ENCODE measurements around the gene FAM3C. TPM values are rescaled to one million over a fixed set of nuclear protein-coding genes. Genes with fewer than 3 reads are reported as not detected.
"Not testable (repeated sequence)": the region's sequence is repeated elsewhere in the genome, so short reads cannot be mapped to it uniquely, and the experiment has no call there.

The FAM3C gene
- total and polyA plus RNA-seq, 2 donors, result 10.3 to 35.1 TPM

DNA sequence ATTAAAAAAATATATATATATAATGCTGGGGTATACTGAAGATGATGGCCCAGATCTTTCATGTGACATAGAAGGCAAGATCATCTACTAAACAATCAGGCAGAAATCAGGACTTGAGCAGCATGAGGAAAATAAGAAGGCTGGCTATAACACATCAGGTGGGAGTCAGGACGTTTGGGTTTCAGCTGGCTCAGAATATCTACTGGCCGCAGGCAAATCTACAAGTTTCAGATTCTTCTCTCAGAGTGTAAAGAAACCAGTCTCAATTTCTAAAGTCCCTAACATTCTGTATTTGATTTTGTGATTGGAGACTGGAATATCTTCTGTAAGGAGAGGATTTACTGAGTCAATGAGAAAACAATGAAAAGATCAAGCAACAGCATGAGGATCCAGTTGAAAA, 37.7 kb upstream of the FAM3C start:
- Histone ChIP-seq H3K27me3 (ENCODE audit: control insufficient read depth in 2 of 2, insufficient read depth in 1 of 2, low read length in 1 of 2) (no peaks in the 10 kb centered on the region), H3K27ac (ENCODE audit: low read depth in 1 of 2, low read length in 1 of 2) (no peak overlapping the region), H3K9me3 (ENCODE audit: control insufficient read depth in 2 of 2, insufficient read depth in 1 of 2, low read length in 1 of 2) (no peaks in the 10 kb centered on the region), H3K4me3 (ENCODE audit: low read length in 2 of 2) (no peak overlapping the region), H3K36me3 (ENCODE audit: control insufficient read depth in 2 of 2, insufficient read depth in 2 of 2, low read length in 1 of 2) (no peaks in the 10 kb centered on the region), H3K4me1 (ENCODE audit: control insufficient read depth in 2 of 2, insufficient read depth in 2 of 2, low read length in 2 of 2) (peaks cover 0 to 14% of the 10 kb centered on the region in 2 donors)
- DNase-seq (ENCODE audit: low read depth in 6 of 9, low spot score in 9 of 9), result no peak
- whole genome bisulfite sequencing, result 94% methylated on average over 2 of the region's 2 CpGs

- H3K27me3 ChIP-seq (ENCODE audit: control insufficient read depth in 2 of 2, insufficient read depth in 1 of 2, low read length in 1 of 2); H3K27ac ChIP-seq (ENCODE audit: low read depth in 1 of 2, low read length in 1 of 2); H3K36me3 ChIP-seq (ENCODE audit: control insufficient read depth in 2 of 2, insufficient read depth in 2 of 2, low read length in 1 of 2); H3K9me3 ChIP-seq (ENCODE audit: control insufficient read depth in 2 of 2, insufficient read depth in 1 of 2, low read length in 1 of 2); DNase-seq (ENCODE audit: low read depth in 6 of 9, low spot score in 9 of 9); H3K4me1 ChIP-seq (ENCODE audit: control insufficient read depth in 2 of 2, insufficient read depth in 2 of 2, low read length in 2 of 2); H3K4me3 ChIP-seq (ENCODE audit: low read length in 2 of 2): not testable (repeated sequence)
- 96% methylated on average over 4 of the region's 4 CpGs for WGBS
Measured at GRCh38 chr7:121432486-121432885, 36.4 kb upstream of the FAM3C start.

- Histone ChIP-seq H3K4me1 (ENCODE audit: control insufficient read depth in 2 of 2, insufficient read depth in 2 of 2, low read length in 2 of 2) (peaks cover 0 to 2% of the 10 kb centered on the region in 2 donors), H3K4me3 (ENCODE audit: low read length in 2 of 2) (no peak overlapping the region), H3K36me3 (ENCODE audit: control insufficient read depth in 2 of 2, insufficient read depth in 2 of 2, low read length in 1 of 2) (no peaks in the 10 kb centered on the region), H3K27ac (ENCODE audit: low read depth in 1 of 2, low read length in 1 of 2) (no peak overlapping the region), H3K9me3 (ENCODE audit: control insufficient read depth in 2 of 2, insufficient read depth in 1 of 2, low read length in 1 of 2) (no peaks in the 10 kb centered on the region), H3K27me3 (ENCODE audit: control insufficient read depth in 2 of 2, insufficient read depth in 1 of 2, low read length in 1 of 2) (no peaks in the 10 kb centered on the region)
- 93% methylated on average over 2 of the region's 2 CpGs for WGBS
- DNase-seq (ENCODE audit: low read depth in 6 of 9, low spot score in 9 of 9), result no peak
Measured at GRCh38 chr7:121431996-121432395, 35.9 kb upstream of the FAM3C start.

DNA sequence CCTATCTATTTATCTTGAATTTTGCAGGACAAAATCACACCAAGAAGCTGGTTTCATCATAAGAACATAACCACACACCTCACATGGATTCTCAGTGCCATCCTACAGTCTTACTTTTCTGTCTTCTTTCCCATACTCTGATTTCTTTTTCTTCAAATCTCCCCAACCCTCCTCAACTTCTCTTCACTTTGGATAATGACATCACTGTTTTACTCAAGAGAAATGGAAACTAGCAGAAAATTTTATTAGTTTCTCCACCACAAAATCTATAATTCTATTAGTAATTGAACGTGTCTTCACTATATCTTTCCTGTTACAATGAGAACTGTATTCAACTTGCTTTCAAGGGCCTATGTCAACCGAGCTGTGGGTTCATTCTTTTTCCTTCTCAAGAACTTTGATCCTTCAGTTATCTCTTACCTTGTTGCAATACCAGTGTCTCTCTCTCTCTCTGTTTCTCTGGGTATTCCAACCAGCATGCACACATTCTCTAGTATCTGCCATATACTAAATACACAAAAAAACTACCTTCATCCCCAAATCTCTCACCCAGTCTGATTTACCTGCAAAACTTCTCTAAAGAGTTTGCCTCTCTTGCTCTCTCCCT, 35.4 kb upstream of the FAM3C start:
- H3K9me3 ChIP-seq (ENCODE audit: control insufficient read depth in 2 of 2, insufficient read depth in 1 of 2, low read length in 1 of 2), result no peaks in the 10 kb centered on the region
- H3K36me3 ChIP-seq (ENCODE audit: control insufficient read depth in 2 of 2, insufficient read depth in 2 of 2, low read length in 1 of 2), result no peaks in the 10 kb centered on the region
- H3K4me3 ChIP-seq (ENCODE audit: low read length in 2 of 2), result no peak overlapping the region
- no peaks in the 10 kb centered on the region for H3K27me3 ChIP-seq (ENCODE audit: control insufficient read depth in 2 of 2, insufficient read depth in 1 of 2, low read length in 1 of 2)
- DNase-seq (ENCODE audit: low read depth in 6 of 9, low spot score in 9 of 9), result no peak
- no peak overlapping the region for H3K27ac ChIP-seq (ENCODE audit: low read depth in 1 of 2, low read length in 1 of 2)
- H3K4me1 ChIP-seq (ENCODE audit: control insufficient read depth in 2 of 2, insufficient read depth in 2 of 2, low read length in 2 of 2), result peaks cover 0 to 2% of the 10 kb centered on the region in 2 donors
- WGBS, result 98% methylated on average over 2 of the region's 2 CpGs

DNA sequence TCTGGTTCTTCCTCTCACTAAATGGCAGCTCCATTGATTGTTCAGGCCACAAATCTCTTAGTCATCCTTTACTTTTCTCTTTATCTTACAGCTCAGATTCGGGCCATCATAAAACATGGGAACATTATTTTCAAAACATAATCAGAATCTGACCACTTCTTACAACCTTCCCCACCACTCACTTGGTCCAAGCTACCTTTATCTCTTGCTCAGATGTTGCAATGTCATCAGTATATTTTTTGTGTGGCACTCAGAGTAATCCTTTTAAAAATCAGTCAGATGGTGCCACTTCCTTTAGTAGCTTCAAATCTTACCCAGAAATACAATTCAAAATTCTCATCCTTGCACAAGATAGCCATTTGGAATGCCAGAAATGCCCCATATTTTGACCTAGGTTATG, 34.5 kb upstream of the FAM3C start:
- H3K4me1 ChIP-seq (ENCODE audit: control insufficient read depth in 2 of 2, insufficient read depth in 2 of 2, low read length in 2 of 2), result peaks cover 0 to 2% of the 10 kb centered on the region in 2 donors
- WGBS, result 96% methylated on average over 1 of the region's 1 CpG
- no peak overlapping the region for H3K27ac ChIP-seq (ENCODE audit: low read depth in 1 of 2, low read length in 1 of 2)
- no peaks in the 10 kb centered on the region for H3K27me3 ChIP-seq (ENCODE audit: control insufficient read depth in 2 of 2, insufficient read depth in 1 of 2, low read length in 1 of 2)
- H3K36me3 ChIP-seq (ENCODE audit: control insufficient read depth in 2 of 2, insufficient read depth in 2 of 2, low read length in 1 of 2), result no peaks in the 10 kb centered on the region
- no peak overlapping the region for H3K4me3 ChIP-seq (ENCODE audit: low read length in 2 of 2)
- DNase-seq (ENCODE audit: low read depth in 6 of 9, low spot score in 9 of 9), result no peak
- no peaks in the 10 kb centered on the region for H3K9me3 ChIP-seq (ENCODE audit: control insufficient read depth in 2 of 2, insufficient read depth in 1 of 2, low read length in 1 of 2)

DNA sequence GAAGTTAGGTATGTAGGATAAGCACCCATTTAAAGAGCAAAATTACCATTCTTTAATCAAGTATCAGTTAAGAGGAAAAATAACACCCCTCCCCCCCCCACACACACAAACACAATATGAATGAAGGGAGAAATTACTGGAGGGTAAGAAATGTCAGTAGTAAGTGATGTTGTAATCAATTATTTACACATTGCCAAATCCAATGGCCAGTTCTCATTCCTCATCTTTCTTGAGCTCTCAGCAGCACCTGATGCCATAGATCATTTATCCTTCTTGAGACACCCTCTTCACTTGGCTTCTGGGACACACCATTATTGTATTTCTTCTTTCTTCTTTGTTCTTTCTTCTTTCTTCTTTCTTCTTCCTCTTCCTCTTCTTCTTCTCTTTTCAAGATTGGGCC, 33.7 kb upstream of the FAM3C start:
- Histone ChIP-seq H3K9me3 (ENCODE audit: control insufficient read depth in 2 of 2, insufficient read depth in 1 of 2, low read length in 1 of 2) (no peaks in the 10 kb centered on the region), H3K27me3 (ENCODE audit: control insufficient read depth in 2 of 2, insufficient read depth in 1 of 2, low read length in 1 of 2) (no peaks in the 10 kb centered on the region), H3K4me3 (ENCODE audit: low read length in 2 of 2) (no peak overlapping the region), H3K27ac (ENCODE audit: low read depth in 1 of 2, low read length in 1 of 2) (no peak overlapping the region), H3K36me3 (ENCODE audit: control insufficient read depth in 2 of 2, insufficient read depth in 2 of 2, low read length in 1 of 2) (no peaks in the 10 kb centered on the region), H3K4me1 (ENCODE audit: control insufficient read depth in 2 of 2, insufficient read depth in 2 of 2, low read length in 2 of 2) (peaks cover 0 to 2% of the 10 kb centered on the region in 2 donors)
- no peak for DNase-seq (ENCODE audit: low read depth in 6 of 9, low spot score in 9 of 9)

GRCh38 chr7:121428855-121429489, 32.9 kb upstream of the FAM3C start:
- Histone ChIP-seq H3K4me3 (ENCODE audit: low read length in 2 of 2) (no peak overlapping the region), H3K36me3 (ENCODE audit: control insufficient read depth in 2 of 2, insufficient read depth in 2 of 2, low read length in 1 of 2) (no peaks in the 10 kb centered on the region), H3K9me3 (ENCODE audit: control insufficient read depth in 2 of 2, insufficient read depth in 1 of 2, low read length in 1 of 2) (no peaks in the 10 kb centered on the region), H3K27me3 (ENCODE audit: control insufficient read depth in 2 of 2, insufficient read depth in 1 of 2, low read length in 1 of 2) (no peaks in the 10 kb centered on the region), H3K4me1 (ENCODE audit: control insufficient read depth in 2 of 2, insufficient read depth in 2 of 2, low read length in 2 of 2) (peaks cover 0 to 2% of the 10 kb centered on the region in 2 donors), H3K27ac (ENCODE audit: low read depth in 1 of 2, low read length in 1 of 2) (no peak overlapping the region)
- 95% methylated on average over 4 of the region's 4 CpGs for WGBS
- no peak for DNase-seq (ENCODE audit: low read depth in 6 of 9, low spot score in 9 of 9)

DNA sequence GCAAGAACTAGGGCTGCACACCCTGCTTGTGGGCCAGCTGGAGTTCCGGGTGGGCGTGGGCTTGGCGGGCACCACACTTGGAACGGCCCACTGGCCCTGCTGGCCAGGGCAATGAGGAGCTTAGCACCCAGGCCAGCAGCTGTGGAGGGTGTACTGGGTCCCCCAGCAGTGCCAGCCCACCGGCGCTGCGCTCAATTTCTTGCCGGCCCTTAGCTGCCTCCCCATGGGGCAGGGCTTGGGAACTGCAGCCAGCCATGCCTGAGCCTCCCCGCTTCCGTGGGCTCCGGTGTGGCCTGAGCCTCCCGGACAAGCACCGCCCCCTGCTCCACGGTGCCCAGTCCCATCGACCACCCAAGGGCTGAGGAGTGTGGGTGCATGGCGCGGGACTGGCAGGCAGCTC, 25.6 kb upstream of the FAM3C start:
- WGBS, result over 99% methylated on average over 17 of the region's 17 CpGs
- H3K36me3 ChIP-seq (ENCODE audit: control insufficient read depth in 2 of 2, insufficient read depth in 2 of 2, low read length in 1 of 2); H3K9me3 ChIP-seq (ENCODE audit: control insufficient read depth in 2 of 2, insufficient read depth in 1 of 2, low read length in 1 of 2); DNase-seq (ENCODE audit: low read depth in 6 of 9, low spot score in 9 of 9); H3K4me1 ChIP-seq (ENCODE audit: control insufficient read depth in 2 of 2, insufficient read depth in 2 of 2, low read length in 2 of 2); H3K27ac ChIP-seq (ENCODE audit: low read depth in 1 of 2, low read length in 1 of 2); H3K27me3 ChIP-seq (ENCODE audit: control insufficient read depth in 2 of 2, insufficient read depth in 1 of 2, low read length in 1 of 2); H3K4me3 ChIP-seq (ENCODE audit: low read length in 2 of 2): not testable (repeated sequence)

- DNase-seq (ENCODE audit: low read depth in 6 of 9, low spot score in 9 of 9), result no peak
Measured at GRCh38 chr7:121420976-121421375, 24.9 kb upstream of the FAM3C start.

More at GRCh38 chr7:121420976-121421375, 24.9 kb upstream of the FAM3C start:
- Histone ChIP-seq H3K4me3 (ENCODE audit: low read length in 2 of 2) (no peak overlapping the region), H3K27ac (ENCODE audit: low read depth in 1 of 2, low read length in 1 of 2) (no peak overlapping the region), H3K36me3 (ENCODE audit: control insufficient read depth in 2 of 2, insufficient read depth in 2 of 2, low read length in 1 of 2) (no peaks in the 10 kb centered on the region), H3K27me3 (ENCODE audit: control insufficient read depth in 2 of 2, insufficient read depth in 1 of 2, low read length in 1 of 2) (no peaks in the 10 kb centered on the region), H3K9me3 (ENCODE audit: control insufficient read depth in 2 of 2, insufficient read depth in 1 of 2, low read length in 1 of 2) (no peaks in the 10 kb centered on the region), H3K4me1 (ENCODE audit: control insufficient read depth in 2 of 2, insufficient read depth in 2 of 2, low read length in 2 of 2) (no peaks in the 10 kb centered on the region)
- WGBS, result 78% methylated on average over 3 of the region's 3 CpGs

Data from thymus (tissue), 11 donors.